Thyroid gland (tissue), 4 donors: ENCODE results near the gene GABRR3. TPM values are rescaled to one million over a fixed set of nuclear protein-coding genes. Genes with fewer than 3 reads are reported as not detected.

Experiments used
- DNase-seq, 2 donors: peaks; one replicate each; pipeline ENCODE4 v3.0.0-alpha.2; 2019
- H3K27ac ChIP-seq, 3 donors: fragments of 200-600 bp; sonication (generic); 1 replicate in 2 of 3; 2 replicates in 1 of 3; pipeline ENCODE4 v1.5.1; 2016 to 2019; ENCODE audit warnings: mild to moderate bottlenecking in 1 of 3, moderate library complexity in 1 of 3
- H3K27me3 ChIP-seq: fragments of 200-600 bp; sonication (generic); one replicate; pipeline ENCODE4 v1.5.1; 2019
- H3K36me3 ChIP-seq, 2 donors: fragments of 200-600 bp; sonication (generic); one replicate each; pipeline ENCODE4 v1.5.1; 2016 to 2019
- H3K4me1 ChIP-seq, 2 donors: fragments of 200-600 bp; sonication (generic); one replicate each; pipeline ENCODE4 v1.5.1; 2017 to 2019
- H3K4me3 ChIP-seq, 3 donors: fragments of 200-600 bp; sonication (generic); replicated peaks in 1 of 3; 1 replicate in 2 of 3; 2 replicates in 1 of 3; pipeline ENCODE4 v1.5.1; 2016; ENCODE audit warnings: mild to moderate bottlenecking in 1 of 3
- H3K9me3 ChIP-seq: fragments of 200-600 bp; sonication (generic); one replicate; pipeline ENCODE4 v1.5.1; 2017
- POLR2A ChIP-seq, 2 donors: fragments of 450-650 bp; IDR thresholded peaks; one replicate each; pipeline ENCODE4 v1.6.1; 2017; ENCODE audit warnings: antibody characterized with exemption in 2 of 2, mild to moderate bottlenecking in 2 of 2, moderate library complexity in 1 of 2
- WGBS, 2 donors: methylation state at CpG; one replicate each; pipeline ENCODE4 v1.1.5; 2017; 5-methylcytosine and 5-hydroxymethylcytosine counted together
- intact Hi-C: fragments of 100-400 bp; cut with DNase I; formaldehyde crosslinking; loops from one replicate; pipeline ENCODE4 v1.15.1; 2023
- total RNA-seq, 4 donors: library from RNA; depleted of rRNA; stranded (reverse); fragments of >200 nt; gene quantifications; one replicate each; pipeline ENCODE4 v1.2.3, GENCODE V29; 2016
- TF ChIP-seq, protein P1 (sequence below), 6 experiments: fragments of 200-600 bp in 3 of 6; fragments of 450-650 bp in 3 of 6; sonication (generic) in 3 of 6; IDR thresholded peaks; one replicate each; pipeline ENCODE4 v1.5.1; 2016 to 2019; ENCODE audit warnings: antibody characterized with exemption in 6 of 6, mild to moderate bottlenecking in 2 of 6, inconsistent platforms in 1 of 6, moderate library complexity in 1 of 6

Gene GABRR3
- total RNA-seq, 4 donors from 2014 or later = under 0.01 TPM; not detected in 3

- Histone ChIP-seq H3K4me1 (peaks cover 23 to 28% of the 10 kb centered on the region in 2 donors), H3K27me3 (no peaks in the 10 kb centered on the region), H3K4me3 (no peak overlapping the region), H3K36me3 (peaks cover 16 to 36% of the 10 kb centered on the region in 2 donors), H3K9me3 (no peaks in the 10 kb centered on the region), H3K27ac (peak overlapping the region in 1 of 3 donors; percentile 24)
- no peak for DNase-seq
- 86 to 97% methylated on average over 1 of the region's 1 CpG for WGBS, 2 donors
- intact Hi-C loops = no loop called here
- TF ChIP-seq POLR2A (IDR thresholded peaks at IDR 0.05) = no peak
- TF ChIP-seq, protein P1, sequence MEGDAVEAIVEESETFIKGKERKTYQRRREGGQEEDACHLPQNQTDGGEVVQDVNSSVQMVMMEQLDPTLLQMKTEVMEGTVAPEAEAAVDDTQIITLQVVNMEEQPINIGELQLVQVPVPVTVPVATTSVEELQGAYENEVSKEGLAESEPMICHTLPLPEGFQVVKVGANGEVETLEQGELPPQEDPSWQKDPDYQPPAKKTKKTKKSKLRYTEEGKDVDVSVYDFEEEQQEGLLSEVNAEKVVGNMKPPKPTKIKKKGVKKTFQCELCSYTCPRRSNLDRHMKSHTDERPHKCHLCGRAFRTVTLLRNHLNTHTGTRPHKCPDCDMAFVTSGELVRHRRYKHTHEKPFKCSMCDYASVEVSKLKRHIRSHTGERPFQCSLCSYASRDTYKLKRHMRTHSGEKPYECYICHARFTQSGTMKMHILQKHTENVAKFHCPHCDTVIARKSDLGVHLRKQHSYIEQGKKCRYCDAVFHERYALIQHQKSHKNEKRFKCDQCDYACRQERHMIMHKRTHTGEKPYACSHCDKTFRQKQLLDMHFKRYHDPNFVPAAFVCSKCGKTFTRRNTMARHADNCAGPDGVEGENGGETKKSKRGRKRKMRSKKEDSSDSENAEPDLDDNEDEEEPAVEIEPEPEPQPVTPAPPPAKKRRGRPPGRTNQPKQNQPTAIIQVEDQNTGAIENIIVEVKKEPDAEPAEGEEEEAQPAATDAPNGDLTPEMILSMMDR (IDR thresholded peaks at IDR 0.05) = no peak
Measured at GRCh38 chr3:97940034-97940433, 95.1 kb downstream of the GABRR3 start.

DNA sequence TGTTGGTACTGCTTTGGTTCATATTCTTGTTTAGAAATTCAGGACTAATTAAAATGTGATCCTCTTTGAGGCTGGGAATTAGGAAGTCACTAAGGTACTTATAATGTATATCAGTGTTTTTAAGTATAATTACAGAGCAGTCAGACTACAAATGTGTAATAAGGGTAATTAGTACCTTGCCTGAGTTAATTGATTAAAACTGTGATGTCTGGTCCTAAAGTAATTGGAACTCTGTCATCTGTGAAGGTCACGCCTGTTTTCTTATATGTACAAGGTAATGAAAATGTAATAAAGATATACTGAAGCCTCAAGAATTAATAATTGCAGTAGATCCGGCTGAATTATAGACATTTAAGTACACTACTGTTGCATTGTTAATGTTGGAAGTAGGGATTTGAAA, 95.7 kb downstream of the GABRR3 start:
- Histone ChIP-seq H3K4me1 (peaks cover 23 to 28% of the 10 kb centered on the region in 2 donors), H3K9me3 (no peaks in the 10 kb centered on the region), H3K27me3 (no peaks in the 10 kb centered on the region), H3K36me3 (peaks cover 16 to 32% of the 10 kb centered on the region in 2 donors), H3K27ac (peak overlapping the region in 1 of 3 donors; percentile 24), H3K4me3 (no peak overlapping the region)
- intact Hi-C loops = no loop called here
- TF ChIP-seq POLR2A (IDR thresholded peaks at IDR 0.05) = no peak
- TF ChIP-seq, protein P1 (IDR thresholded peaks at IDR 0.05) = no peak
- DNase-seq = no peak
- WGBS, 2 donors = 93 to 96% methylated on average over 2 of the region's 2 CpGs

DNA sequence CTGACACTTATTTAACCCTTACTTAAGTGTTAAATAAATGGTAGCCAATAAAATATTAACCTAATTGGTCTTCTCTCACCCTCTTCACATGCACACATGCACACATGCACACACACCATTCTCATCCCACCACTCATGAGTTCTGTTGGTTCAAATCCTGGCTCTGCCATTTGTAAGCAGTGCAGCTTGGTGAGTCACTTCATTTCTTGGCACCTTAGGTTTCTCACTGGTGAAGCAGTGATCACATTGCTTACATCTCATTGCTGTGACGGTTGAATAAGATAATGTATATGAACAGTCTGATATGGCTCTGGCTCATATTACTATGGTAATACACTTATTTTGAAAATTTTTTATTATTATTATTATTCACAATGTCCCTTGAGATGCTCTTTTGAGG, 96.7 kb downstream of the GABRR3 start:
- WGBS, 2 donors = 95% methylated on average over 1 of the region's 1 CpG
- intact Hi-C loops = no loop called here
- Histone ChIP-seq H3K9me3 (no peaks in the 10 kb centered on the region), H3K36me3 (peaks cover 16 to 35% of the 10 kb centered on the region in 2 donors), H3K27me3 (no peaks in the 10 kb centered on the region), H3K4me1 (peaks cover 20 to 27% of the 10 kb centered on the region in 2 donors), H3K4me3 (no peak overlapping the region), H3K27ac (no peak overlapping the region)
- no peak for DNase-seq
- TF ChIP-seq, protein P1 (IDR thresholded peaks at IDR 0.05) = no peak
- TF ChIP-seq POLR2A (IDR thresholded peaks at IDR 0.05) = no peak

DNA sequence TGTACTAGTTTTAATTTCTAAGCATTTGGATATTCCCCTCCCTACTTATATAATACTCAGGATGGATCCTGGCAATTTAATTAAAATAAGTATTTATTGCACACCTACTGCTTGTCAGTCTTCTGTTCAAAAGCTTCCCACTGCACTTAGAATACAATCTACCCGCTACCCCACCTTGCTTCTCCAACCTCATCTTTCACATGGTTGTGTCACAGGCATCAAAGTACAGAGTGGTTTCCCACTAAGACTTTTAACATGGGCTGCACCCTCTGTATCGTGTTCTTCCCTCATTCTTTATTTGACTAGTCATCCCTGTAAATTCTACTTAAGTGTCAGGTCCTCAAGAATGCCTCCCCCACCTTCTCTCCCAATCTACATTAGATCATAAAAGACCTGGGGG, 97.9 kb downstream of the GABRR3 start:
- Histone ChIP-seq H3K27ac (no peak overlapping the region), H3K4me3 (no peak overlapping the region), H3K27me3 (no peaks in the 10 kb centered on the region), H3K36me3 (peaks cover 16 to 29% of the 10 kb centered on the region in 2 donors), H3K4me1 (peaks cover 8 to 14% of the 10 kb centered on the region in 2 donors), H3K9me3 (no peaks in the 10 kb centered on the region)
- no peak for DNase-seq
- intact Hi-C loops = no loop called here
- no peak for TF ChIP-seq POLR2A (IDR thresholded peaks at IDR 0.05)
- TF ChIP-seq, protein P1 (IDR thresholded peaks at IDR 0.05) = no peak
- WGBS, 2 donors = 79 to 91% methylated on average over 2 of the region's 2 CpGs

GRCh38 chr3:97935842-97936241, 99.3 kb downstream of the GABRR3 start:
- peaks cover 19 to 21% of the 10 kb centered on the region in 2 donors for H3K36me3 ChIP-seq

More at GRCh38 chr3:97935842-97936241, 99.3 kb downstream of the GABRR3 start:
- intact Hi-C loops = no loop called here
- TF ChIP-seq, protein P1 (IDR thresholded peaks at IDR 0.05) = no peak
- no peak for TF ChIP-seq POLR2A (IDR thresholded peaks at IDR 0.05)
- Histone ChIP-seq H3K27ac (peak overlapping the region; percentile 26 to 53 (median 30)), H3K9me3 (no peaks in the 10 kb centered on the region), H3K4me3 (no peak overlapping the region), H3K4me1 (peaks cover 4 to 9% of the 10 kb centered on the region in 2 donors), H3K27me3 (no peaks in the 10 kb centered on the region)
- DNase-seq = peak in 1 of 2 donors; percentile 14
- 27 to 88% methylated on average over 1 of the region's 1 CpG for WGBS, 2 donors

Other genes starting within 250 kb of the GABRR3 start
- gene CRYBG3, start 213.3 kb downstream of the GABRR3 start, total RNA-seq = 100 to 1,000 TPM in 1 of 4 donors, 10 to 100 TPM in 3; 65.3 to 108 (median 79.4) TPM
- gene RIOX2, start 62.9 kb downstream of the GABRR3 start, total RNA-seq = 100 to 1,000 TPM in 2 of 4 donors, 10 to 100 TPM in 2; 61.6 to 109 (median 89.9) TPM
- not detected for gene OR5AC2, start 51.9 kb upstream of the GABRR3 start, total RNA-seq
- not detected for gene OR5H1, start 95.4 kb upstream of the GABRR3 start, total RNA-seq
- not detected for gene OR5H14, start 112.2 kb upstream of the GABRR3 start, total RNA-seq
- gene OR5H15, start 131.4 kb upstream of the GABRR3 start, total RNA-seq = not detected
- not detected for gene OR5H6, start 228.9 kb upstream of the GABRR3 start, total RNA-seq
- not detected for gene OR5H2, start 247.2 kb upstream of the GABRR3 start, total RNA-seq